ENCODE results near the gene COA8. TPM values are rescaled to one million over a fixed set of nuclear protein-coding genes. Genes with fewer than 3 reads are reported as not detected.

The COA8 gene
- total RNA-seq, 1 experiment from 2014 or later, result 62.3 TPM

DNA sequence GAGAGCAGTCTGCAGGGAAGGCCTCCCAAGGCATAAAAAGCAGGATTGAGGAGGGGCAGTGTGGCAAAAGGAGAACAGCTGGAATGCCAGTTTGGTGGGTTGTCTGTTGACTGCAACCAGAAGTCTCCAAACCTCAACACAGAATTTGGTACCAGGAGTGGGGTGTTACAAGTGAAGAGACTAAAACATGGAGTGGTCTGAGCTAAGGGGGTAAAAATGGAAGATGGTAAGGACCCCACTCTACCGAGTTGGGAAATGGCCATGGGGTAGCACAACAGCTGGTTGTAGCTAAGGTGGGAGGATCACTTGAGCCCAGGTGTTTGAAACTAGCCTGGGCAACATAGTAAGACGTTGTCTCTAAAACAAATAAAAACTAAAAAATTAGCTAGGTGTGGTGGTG lies 48.5 kb downstream of the COA8 start:
- DNase-seq (no peak), ATAC-seq (no peak)
- no peak overlapping the region for H3K27ac ChIP-seq (ENCODE audit: low read length)

GRCh38 chr14:103613517-103613916 lies 50.8 kb downstream of the COA8 start:
- Histone ChIP-seq H3K9me2 (replicated peaks; ENCODE audit: low read length) (no peaks in the 10 kb centered on the region), H3K27me3 (ENCODE audit: low read length) (no peaks in the 10 kb centered on the region), H3K79me2 (ENCODE audit: low read length) (no peaks in the 10 kb centered on the region), H3K27ac (ENCODE audit: low read length) (no peak overlapping the region), H4K20me1 (ENCODE audit: low read length) (no peaks in the 10 kb centered on the region), H3K4me3 (ENCODE audit: low read length) (no peak overlapping the region), H3K4me2 (ENCODE audit: low read length) (no peak overlapping the region), H3K4me1 (ENCODE audit: insufficient read depth, low read length) (no peaks in the 10 kb centered on the region), H3K9ac (ENCODE audit: low read length) (no peak overlapping the region), H3F3A (ENCODE audit: low read length, unreplicated experiment) (no peaks in the 10 kb centered on the region), H3K9me3 (ENCODE audit: low read length) (peaks cover 4% of the 10 kb centered on the region; the same call in 1 of the 2 replicates), H3K36me3 (ENCODE audit: low read depth, low read length) (no peaks in the 10 kb centered on the region), H2AFZ (ENCODE audit: low read length) (no peak overlapping the region)
- ChIA-PET CTCF (no interaction called here), POLR2A (ENCODE audit: unreplicated experiment) (no interaction called here)
- ATAC-seq (no peak), DNase-seq (no peak)
- BruUV-seq (replicated peaks), result no TSS peak
- intact Hi-C loops (cut with micrococcal nuclease), result no loop called here
- TF ChIP-seq EZH2phosphoT487 (IDR thresholded peaks at IDR 0.05; ENCODE audit: borderline replicate concordance, low read length) (no peak), EZH2 (IDR thresholded peaks at IDR 0.05; ENCODE audit: low read length, unreplicated experiment) (no peak), CTCF (conservative IDR thresholded peaks at IDR 0.05; ENCODE audit: low read depth, low read length) (no peak)

More for the DNA sequence above, 48.5 kb downstream of the COA8 start:
- ChIA-PET CTCF (no interaction called here), POLR2A (ENCODE audit: unreplicated experiment) (no interaction called here)
- Histone ChIP-seq H3K9me3 (ENCODE audit: low read length) (peaks cover 4% of the 10 kb centered on the region; the same call in 1 of the 2 replicates), H3K79me2 (ENCODE audit: low read length) (no peaks in the 10 kb centered on the region), H3K4me2 (ENCODE audit: low read length) (no peak overlapping the region), H2AFZ (ENCODE audit: low read length) (no peak overlapping the region), H3F3A (ENCODE audit: low read length, unreplicated experiment) (no peaks in the 10 kb centered on the region), H3K9me2 (replicated peaks; ENCODE audit: low read length) (no peaks in the 10 kb centered on the region), H4K20me1 (ENCODE audit: low read length) (no peaks in the 10 kb centered on the region), H3K9ac (ENCODE audit: low read length) (no peak overlapping the region), H3K4me3 (ENCODE audit: low read length) (no peak overlapping the region), H3K27me3 (ENCODE audit: low read length) (no peaks in the 10 kb centered on the region), H3K36me3 (ENCODE audit: low read depth, low read length) (no peaks in the 10 kb centered on the region), H3K4me1 (ENCODE audit: insufficient read depth, low read length) (peaks cover 13% of the 10 kb centered on the region)
- no TSS peak for BruUV-seq (replicated peaks)
- intact Hi-C loops (cut with micrococcal nuclease), result no loop called here
- TF ChIP-seq EZH2phosphoT487 (IDR thresholded peaks at IDR 0.05; ENCODE audit: borderline replicate concordance, low read length) (no peak), CTCF (conservative IDR thresholded peaks at IDR 0.05; ENCODE audit: low read depth, low read length) (no peak), EZH2 (IDR thresholded peaks at IDR 0.05; ENCODE audit: low read length, unreplicated experiment) (no peak)

DNA sequence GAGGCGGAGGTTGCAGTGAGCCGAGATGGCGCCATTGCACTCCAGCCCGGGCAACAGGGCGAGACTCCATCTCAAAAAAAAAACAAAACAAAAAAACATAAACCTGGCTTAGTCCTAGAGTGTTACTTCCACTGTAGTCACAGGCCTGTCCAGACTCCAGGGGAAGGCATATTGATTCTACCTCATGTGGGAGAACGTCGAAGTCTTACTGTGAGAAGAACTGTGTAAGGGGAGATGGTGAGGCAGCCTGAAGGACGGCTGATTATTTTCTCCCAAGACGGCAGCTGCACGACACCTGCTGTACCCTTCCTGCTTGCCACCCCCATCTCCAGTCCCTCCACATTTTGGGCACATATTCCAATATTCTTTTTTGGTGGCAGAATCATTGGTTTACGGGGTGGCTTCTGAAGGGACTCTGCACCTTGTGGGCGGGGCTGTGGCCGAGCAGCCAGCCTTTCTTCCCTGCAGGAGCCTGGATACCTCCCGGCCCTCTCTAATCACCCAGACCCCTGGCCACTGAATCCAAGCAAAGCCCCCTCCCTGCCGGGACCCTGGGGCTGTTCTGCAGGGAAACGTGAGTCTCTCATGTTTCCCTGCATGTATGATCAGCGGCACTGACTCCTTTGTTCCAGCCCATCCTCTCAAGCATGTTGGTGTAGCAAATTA lies 54.0 kb downstream of the COA8 start:
- Histone ChIP-seq H3K4me1 (ENCODE audit: insufficient read depth, low read length) (no peaks in the 10 kb centered on the region), H3K4me3 (ENCODE audit: low read length) (no peak overlapping the region), H3K27ac (ENCODE audit: low read length) (no peak overlapping the region), H4K20me1 (ENCODE audit: low read length) (no peaks in the 10 kb centered on the region), H2AFZ (ENCODE audit: low read length) (no peak overlapping the region), H3K36me3 (ENCODE audit: low read depth, low read length) (no peaks in the 10 kb centered on the region), H3K4me2 (ENCODE audit: low read length) (no peak overlapping the region), H3K9me2 (replicated peaks; ENCODE audit: low read length) (no peaks in the 10 kb centered on the region), H3F3A (ENCODE audit: low read length, unreplicated experiment) (no peaks in the 10 kb centered on the region), H3K9ac (ENCODE audit: low read length) (no peak overlapping the region), H3K9me3 (ENCODE audit: low read length) (no peaks in the 10 kb centered on the region), H3K27me3 (ENCODE audit: low read length) (no peaks in the 10 kb centered on the region), H3K79me2 (ENCODE audit: low read length) (no peaks in the 10 kb centered on the region)
- no TSS peak for BruUV-seq (replicated peaks)
- no peak for ATAC-seq
- intact Hi-C loops (cut with micrococcal nuclease), result no loop called here
- no peak for DNase-seq
- ChIA-PET POLR2A (ENCODE audit: unreplicated experiment) (no interaction called here), CTCF (no interaction called here)
- no peak for TF ChIP-seq EZH2 (IDR thresholded peaks at IDR 0.05; ENCODE audit: low read length, unreplicated experiment)
- TF ChIP-seq EZH2phosphoT487 (IDR thresholded peaks at IDR 0.05; ENCODE audit: borderline replicate concordance, low read length), result no peak
- no peak for TF ChIP-seq CTCF (conservative IDR thresholded peaks at IDR 0.05; ENCODE audit: low read depth, low read length)

Measured in PC-3 (cell line).